GM18502 (cell line): ENCODE data around the gene SH3GL3.

ENCODE experiments used
- ATAC-seq: cut with Tn5 transposase; IDR thresholded peaks from one replicate; pipeline ENCODE4 v1.9.1; 2021; ENCODE audit warnings: mild to moderate bottlenecking; ENCODE audit not compliant: unreplicated experiment, poor library complexity

The SH3GL3 gene

GRCh38 chr15:83499476-83499875 is 52.3 kb downstream of the SH3GL3 start:
- ATAC-seq: no peak

GRCh38 chr15:83503595-83504364 is 56.6 kb downstream of the SH3GL3 start:
- ATAC-seq: no peak

- ATAC-seq: no peak
Measured at GRCh38 chr15:83504365-83504764, 57.2 kb downstream of the SH3GL3 start.

GRCh38 chr15:83510001-83510400 is 62.9 kb downstream of the SH3GL3 start:
- no peak for ATAC-seq

- ATAC-seq: no peak
Measured at GRCh38 chr15:83512459-83512858, 65.3 kb downstream of the SH3GL3 start.

- ATAC-seq: no peak
Measured at GRCh38 chr15:83514584-83514983, 67.4 kb downstream of the SH3GL3 start.

- ATAC-seq: no peak
Measured at GRCh38 chr15:83515164-83515563, 68.0 kb downstream of the SH3GL3 start.

- ATAC-seq: no peak
Measured at GRCh38 chr15:83516935-83517334, 69.8 kb downstream of the SH3GL3 start.

- no peak for ATAC-seq
Measured at GRCh38 chr15:83526319-83526718, 79.2 kb downstream of the SH3GL3 start.

- ATAC-seq: no peak
Measured at GRCh38 chr15:83533410-83533962, 86.3 kb downstream of the SH3GL3 start.

GRCh38 chr15:83537606-83538005 is 90.5 kb downstream of the SH3GL3 start:
- ATAC-seq: no peak

- no peak for ATAC-seq
Measured at GRCh38 chr15:83538682-83539081, 91.5 kb downstream of the SH3GL3 start.

- no peak for ATAC-seq
Measured at GRCh38 chr15:83545804-83546511, 98.8 kb downstream of the SH3GL3 start.

- no peak for ATAC-seq
Measured at GRCh38 chr15:83546512-83546888, 99.4 kb downstream of the SH3GL3 start.

- no peak for ATAC-seq
Measured at GRCh38 chr15:83547168-83547567, 100.0 kb downstream of the SH3GL3 start.

- no peak for ATAC-seq
Measured at GRCh38 chr15:83549623-83550022, 102.5 kb downstream of the SH3GL3 start.

GRCh38 chr15:83554558-83554957 is 107.4 kb downstream of the SH3GL3 start:
- no peak for ATAC-seq

- no peak for ATAC-seq
Measured at GRCh38 chr15:83555383-83555782, 108.2 kb downstream of the SH3GL3 start.

- no peak for ATAC-seq
Measured at GRCh38 chr15:83556068-83556467, 108.9 kb downstream of the SH3GL3 start.

GRCh38 chr15:83556754-83557153 is 109.6 kb downstream of the SH3GL3 start:
- no peak for ATAC-seq

GRCh38 chr15:83558146-83558545 is 111.0 kb downstream of the SH3GL3 start:
- no peak for ATAC-seq
